Smooth muscle cell (in vitro differentiated cells): ENCODE measurements around the gene SEMA3C. TPM values are rescaled to one million over a fixed set of nuclear protein-coding genes. Genes with fewer than 3 reads are reported as not detected.

Experiments
- DNase-seq: peaks from one replicate; lab custom pipeline; 2025; ENCODE audit not compliant: unreplicated experiment; lab: John Stamatoyannopoulos, UW
- H2AFZ ChIP-seq: fragments of 200-600 bp; sonication (generic); 2 replicates; pipeline ENCODE4 v1.6.0; 2016; ENCODE audit warnings: antibody characterized with exemption, low read depth, mild to moderate bottlenecking
- H3F3A ChIP-seq: fragments of 200-600 bp; sonication (generic); 2 replicates; pipeline ENCODE4 v1.6.0; 2017; ENCODE audit warnings: antibody characterized with exemption, low read depth
- H3K27ac ChIP-seq: fragments of 200-600 bp; sonication (generic); 2 replicates; pipeline ENCODE4 v1.5.1; 2016; ENCODE audit warnings: low read depth, mild to moderate bottlenecking
- H3K27me3 ChIP-seq: fragments of 200-600 bp; sonication (generic); 2 replicates; pipeline ENCODE4 v1.6.1; 2016; ENCODE audit warnings: low read depth, mild to moderate bottlenecking
- H3K36me3 ChIP-seq: fragments of 200-600 bp; sonication (generic); 2 replicates; pipeline ENCODE4 v1.5.1; 2016; ENCODE audit warnings: low read depth
- H3K4me1 ChIP-seq: fragments of 200-600 bp; sonication (generic); 2 replicates; pipeline ENCODE4 v1.5.1; 2016; ENCODE audit warnings: low read depth
- H3K4me2 ChIP-seq: fragments of 200-600 bp; sonication (generic); 2 replicates; pipeline ENCODE4 v1.6.0; 2016; ENCODE audit warnings: mild to moderate bottlenecking
- H3K4me3 ChIP-seq: fragments of 200-600 bp; sonication (generic); 2 replicates; pipeline ENCODE4 v1.5.1; 2016; ENCODE audit warnings: mild to moderate bottlenecking
- H3K79me2 ChIP-seq: fragments of 200-600 bp; sonication (generic); 2 replicates; pipeline ENCODE4 v1.6.0; 2016; ENCODE audit warnings: low read depth, mild to moderate bottlenecking
- H3K9ac ChIP-seq: fragments of 200-600 bp; sonication (generic); 2 replicates; pipeline ENCODE4 v1.6.0; 2016; ENCODE audit warnings: low read depth
- H3K9me3 ChIP-seq: fragments of 200-600 bp; sonication (generic); replicated peaks from 2 replicates; pipeline ENCODE4 v1.5.1; 2016; ENCODE audit warnings: low read depth
- H4K20me1 ChIP-seq: fragments of 200-600 bp; sonication (generic); 2 replicates; pipeline ENCODE4 v1.6.0; 2016; ENCODE audit warnings: low read depth
- WGBS: methylation state at CpG from one replicate; pipeline ENCODE4 v1.1.7; 2016; ENCODE audit warnings: low lambda C conversion rate; 5-methylcytosine and 5-hydroxymethylcytosine counted together
- polyA plus RNA-seq: library from polyadenylated mRNA; unstranded; fragments of >200 nt; fragmentation: Nextera tagmentation; extraction: Ambion mirVana; gene quantifications from 2 replicates; pipeline ENCODE4 v1.2.1, GENCODE V29; 2016
- total RNA-seq: library from RNA; depleted of rRNA; stranded (reverse); fragments of >200 nt; gene quantifications from 2 replicates; pipeline ENCODE4 v1.2.3, GENCODE V29; 2014
- TF ChIP-seq, protein P1 (sequence below): fragments of 200-600 bp; sonication (generic); IDR thresholded peaks from 2 replicates; pipeline ENCODE4 v1.5.1; 2017; ENCODE audit warnings: borderline replicate concordance, mild to moderate bottlenecking, antibody characterized with exemption; ENCODE audit not compliant: insufficient read depth, poor library complexity, severe bottlenecking

SEMA3C gene
- total and polyA plus RNA-seq, 2 experiments from 2014 or later, result 20.6 to 295 TPM

DNA sequence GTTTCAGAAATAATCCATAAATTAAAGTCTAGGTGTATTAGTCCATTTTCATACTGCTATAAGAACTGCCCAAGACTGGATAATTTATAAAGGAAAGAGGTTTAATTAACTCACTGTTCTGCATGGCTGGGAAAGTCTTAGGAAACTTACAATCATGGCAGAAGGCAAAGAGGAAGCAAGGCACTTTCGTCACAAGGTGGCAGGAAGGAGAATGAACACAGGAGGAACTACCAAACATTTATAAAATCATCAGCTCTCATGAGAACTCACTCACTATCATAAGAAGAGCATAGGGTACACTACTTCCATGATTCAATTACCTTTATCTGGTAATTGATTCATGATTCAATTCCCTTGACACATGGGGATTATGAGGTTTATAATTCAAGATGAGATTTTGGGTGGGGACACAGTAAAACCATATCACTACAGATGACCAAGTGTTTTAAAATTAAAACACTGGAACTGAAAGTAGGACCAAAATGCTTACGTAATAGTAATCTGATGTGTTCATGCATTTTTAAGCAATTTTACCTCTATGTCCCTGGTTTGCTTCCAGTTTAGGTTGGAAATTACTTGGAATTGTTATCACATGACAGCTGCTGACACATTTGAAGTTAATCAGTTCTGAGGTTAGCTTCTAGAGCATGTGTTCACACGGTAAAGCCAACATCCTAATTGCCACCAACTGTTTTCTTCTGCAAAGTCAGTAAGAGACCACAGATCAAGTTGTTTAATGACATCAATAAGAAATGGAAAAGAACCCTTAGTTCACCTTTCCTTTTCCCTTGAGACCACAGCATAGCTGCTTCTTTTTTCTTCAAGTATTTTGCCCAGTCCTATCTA lies 48.4 kb upstream of the SEMA3C start:
- Histone ChIP-seq H4K20me1 (no peaks in the 10 kb centered on the region), H3K79me2 (no peaks in the 10 kb centered on the region), H3K9ac (no peak overlapping the region), H3F3A (no peaks in the 10 kb centered on the region), H3K36me3 (no peaks in the 10 kb centered on the region), H3K4me2 (no peak overlapping the region), H3K9me3 (no peaks in the 10 kb centered on the region), H2AFZ (no peak overlapping the region), H3K27me3 (no peaks in the 10 kb centered on the region), H3K4me3 (no peak overlapping the region), H3K4me1 (no peaks in the 10 kb centered on the region), H3K27ac (no peak overlapping the region)
- no peak for DNase-seq
- WGBS, result 80% methylated on average over 3 of the region's 3 CpGs
- TF ChIP-seq, protein P1, sequence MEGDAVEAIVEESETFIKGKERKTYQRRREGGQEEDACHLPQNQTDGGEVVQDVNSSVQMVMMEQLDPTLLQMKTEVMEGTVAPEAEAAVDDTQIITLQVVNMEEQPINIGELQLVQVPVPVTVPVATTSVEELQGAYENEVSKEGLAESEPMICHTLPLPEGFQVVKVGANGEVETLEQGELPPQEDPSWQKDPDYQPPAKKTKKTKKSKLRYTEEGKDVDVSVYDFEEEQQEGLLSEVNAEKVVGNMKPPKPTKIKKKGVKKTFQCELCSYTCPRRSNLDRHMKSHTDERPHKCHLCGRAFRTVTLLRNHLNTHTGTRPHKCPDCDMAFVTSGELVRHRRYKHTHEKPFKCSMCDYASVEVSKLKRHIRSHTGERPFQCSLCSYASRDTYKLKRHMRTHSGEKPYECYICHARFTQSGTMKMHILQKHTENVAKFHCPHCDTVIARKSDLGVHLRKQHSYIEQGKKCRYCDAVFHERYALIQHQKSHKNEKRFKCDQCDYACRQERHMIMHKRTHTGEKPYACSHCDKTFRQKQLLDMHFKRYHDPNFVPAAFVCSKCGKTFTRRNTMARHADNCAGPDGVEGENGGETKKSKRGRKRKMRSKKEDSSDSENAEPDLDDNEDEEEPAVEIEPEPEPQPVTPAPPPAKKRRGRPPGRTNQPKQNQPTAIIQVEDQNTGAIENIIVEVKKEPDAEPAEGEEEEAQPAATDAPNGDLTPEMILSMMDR, result no peak

DNA sequence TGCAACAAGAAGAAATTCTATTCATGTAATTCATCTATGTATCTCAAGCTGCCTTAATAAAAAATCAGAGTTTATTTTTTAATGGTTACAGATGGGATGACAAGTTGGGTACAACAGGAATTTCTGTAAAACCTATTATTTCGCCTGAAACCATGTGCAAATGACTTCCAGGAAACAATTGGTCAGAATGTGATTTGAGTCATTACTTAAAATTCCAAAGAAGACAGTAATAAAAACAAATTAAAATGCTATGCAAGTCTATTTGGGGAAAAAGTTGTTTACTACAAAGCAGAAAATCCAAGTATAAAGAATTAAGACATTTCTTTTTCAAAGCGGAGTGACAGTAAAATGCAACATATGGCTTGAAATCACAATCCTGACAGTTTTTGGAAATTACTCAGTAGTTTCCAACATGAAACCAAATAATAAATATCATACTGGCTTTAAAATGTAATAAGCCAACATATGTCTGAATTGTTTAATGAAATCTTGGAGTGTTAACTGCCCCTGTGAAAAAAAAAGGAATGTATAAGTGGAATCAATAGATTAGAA lies 41.5 kb upstream of the SEMA3C start:
- no peak for DNase-seq

DNA sequence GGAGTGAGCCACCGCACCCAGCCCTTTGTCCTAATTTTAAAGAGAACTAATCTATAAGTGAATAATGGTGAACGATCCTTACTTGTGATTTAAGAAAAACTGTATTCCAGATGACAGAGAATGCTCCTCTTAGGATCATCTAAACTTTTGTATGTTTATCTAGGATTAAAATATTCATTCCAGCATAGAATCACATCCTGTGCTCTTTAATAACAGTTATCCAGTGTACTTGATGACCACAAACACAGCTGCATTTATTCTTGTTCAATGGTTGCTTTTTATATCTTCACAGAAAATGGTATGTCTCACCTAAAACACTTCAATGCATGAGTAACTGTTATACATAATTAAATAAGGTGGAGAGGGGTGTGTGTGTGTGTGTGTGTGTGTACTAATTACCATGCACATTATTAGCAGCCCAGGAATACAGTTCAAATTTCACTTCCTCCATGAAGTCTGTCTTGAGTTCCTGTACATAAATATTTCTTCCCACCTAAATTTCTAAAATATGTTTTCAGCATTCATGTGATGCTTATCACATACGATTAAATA lies 38.5 kb upstream of the SEMA3C start:
- Histone ChIP-seq H3K27me3 (no peaks in the 10 kb centered on the region), H3K9me3 (no peaks in the 10 kb centered on the region), H3K4me1 (no peaks in the 10 kb centered on the region), H3K4me2 (no peak overlapping the region), H3K79me2 (no peaks in the 10 kb centered on the region), H3K27ac (no peak overlapping the region), H3F3A (no peaks in the 10 kb centered on the region), H2AFZ (no peak overlapping the region), H3K36me3 (no peaks in the 10 kb centered on the region), H3K9ac (no peak overlapping the region), H3K4me3 (no peak overlapping the region), H4K20me1 (no peaks in the 10 kb centered on the region)
- 86% methylated on average over 3 of the region's 3 CpGs for WGBS
- DNase-seq, result no peak
- TF ChIP-seq, protein P1, result no peak

More for the DNA sequence above, 41.5 kb upstream of the SEMA3C start:
- Histone ChIP-seq H3K4me3 (no peak overlapping the region), H3K9ac (no peak overlapping the region), H2AFZ (no peak overlapping the region), H4K20me1 (no peaks in the 10 kb centered on the region), H3K27me3 (no peaks in the 10 kb centered on the region), H3F3A (no peaks in the 10 kb centered on the region), H3K4me1 (no peaks in the 10 kb centered on the region), H3K4me2 (no peak overlapping the region), H3K36me3 (no peaks in the 10 kb centered on the region), H3K27ac (no peak overlapping the region), H3K9me3 (no peaks in the 10 kb centered on the region), H3K79me2 (no peaks in the 10 kb centered on the region)
- 85% methylated on average over 2 of the region's 2 CpGs for WGBS
- TF ChIP-seq, protein P1, result no peak
